HG03025 (cell line): ENCODE measurements around the gene SLC25A13.
A peak's percentile ranks its signal among the peaks of the same experiment; 100 is the strongest.
"Not testable (repeated sequence)": the region's sequence is repeated elsewhere in the genome, so short reads cannot be mapped to it uniquely, and the experiment has no call there.

ENCODE experiments used
- ATAC-seq: cut with Tn5 transposase; IDR thresholded peaks from one replicate; pipeline ENCODE4 v1.9.1; 2021; ENCODE audit warnings: mild to moderate bottlenecking, moderate library complexity; ENCODE audit not compliant: unreplicated experiment, low FRiP score

SLC25A13 gene

GRCh38 chr7:96326752-96327151, 4.9 kb upstream of the SLC25A13 start:
- not testable (repeated sequence) for ATAC-seq

- no peak for ATAC-seq
These were observed 1.1 kb upstream of the SLC25A13 start for GRCh38 chr7:96322847-96323461.

- no peak for ATAC-seq
These were observed 436 bp upstream of the SLC25A13 start for GRCh38 chr7:96322373-96322695.

- ATAC-seq = peak; percentile 42
These were observed 754 bp downstream of the SLC25A13 start for GRCh38 chr7:96321031-96321657.

- peak; percentile 29 for ATAC-seq
These were observed 1.5 kb downstream of the SLC25A13 start for GRCh38 chr7:96320442-96320841.

GRCh38 chr7:96319439-96319838, 2.5 kb downstream of the SLC25A13 start:
- ATAC-seq = no peak

- ATAC-seq = no peak
These were observed 4.9 kb downstream of the SLC25A13 start for GRCh38 chr7:96316949-96317348.

GRCh38 chr7:96315125-96315512, 6.8 kb downstream of the SLC25A13 start:
- no peak for ATAC-seq

- no peak for ATAC-seq
These were observed 7.3 kb downstream of the SLC25A13 start for GRCh38 chr7:96314402-96315124.

- ATAC-seq = no peak
These were observed 8.0 kb downstream of the SLC25A13 start for GRCh38 chr7:96313940-96314339.

GRCh38 chr7:96312502-96312901, 9.4 kb downstream of the SLC25A13 start:
- ATAC-seq = no peak

- no peak for ATAC-seq
These were observed 9.9 kb downstream of the SLC25A13 start for GRCh38 chr7:96311967-96312366.

GRCh38 chr7:96310110-96310509, 11.8 kb downstream of the SLC25A13 start:
- ATAC-seq = no peak

GRCh38 chr7:96308950-96309263, 13.0 kb downstream of the SLC25A13 start:
- ATAC-seq = no peak

GRCh38 chr7:96308253-96308949, 13.5 kb downstream of the SLC25A13 start:
- ATAC-seq = no peak

- no peak for ATAC-seq
These were observed 15.3 kb downstream of the SLC25A13 start for GRCh38 chr7:96306385-96307125.

GRCh38 chr7:96305915-96306314, 16.0 kb downstream of the SLC25A13 start:
- no peak for ATAC-seq

GRCh38 chr7:96304573-96304972, 17.3 kb downstream of the SLC25A13 start:
- no peak for ATAC-seq

GRCh38 chr7:96303686-96304443, 18.0 kb downstream of the SLC25A13 start:
- ATAC-seq = no peak

GRCh38 chr7:96303105-96303685, 18.7 kb downstream of the SLC25A13 start:
- no peak for ATAC-seq
